ENCODE data around the gene TENT5C. TPM values are rescaled to one million over a fixed set of nuclear protein-coding genes. Genes with fewer than 3 reads are reported as not detected.

The TENT5C gene
- total and polyA plus RNA-seq, 2 of the 8 experiments (the other 6 are each of a cell fraction or from before 2014, with no cell fraction given), result 0.38 to 0.99 TPM

DNA sequence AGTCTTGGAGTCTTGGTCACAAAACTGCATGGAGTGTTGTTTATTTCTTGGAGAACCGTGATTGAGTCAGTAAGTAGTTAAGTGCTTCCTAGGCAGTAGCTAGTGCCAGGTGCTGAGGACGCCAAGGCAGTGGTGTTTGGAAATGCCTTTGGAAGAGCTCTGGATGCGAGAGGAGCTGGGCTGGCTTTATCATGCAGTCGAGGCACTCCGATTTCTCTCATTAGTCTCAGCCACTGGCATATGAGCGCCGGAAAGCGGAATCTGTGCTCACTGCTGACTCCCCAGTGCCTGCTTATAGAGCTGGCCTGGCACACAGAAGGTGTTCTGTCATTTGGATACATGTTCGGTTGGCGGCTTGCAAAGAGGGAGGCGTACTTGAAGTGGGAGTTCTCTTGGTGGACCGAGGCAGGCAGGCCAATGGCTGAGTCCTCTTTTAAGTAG lies 3.6 kb downstream of the TENT5C start (continued):
- TF ChIP-seq KDM5A (IDR thresholded peaks at IDR 0.05; ENCODE audit: low read length) (no peak), POU5F1 (IDR thresholded peaks at IDR 0.05; ENCODE audit: low read depth, low read length) (no peak), TAF1 (IDR thresholded peaks at IDR 0.05; ENCODE audit: low read depth, low read length) (no peak), BACH1 (IDR thresholded peaks at IDR 0.05; ENCODE audit: low read length) (no peak), USF2 (IDR thresholded peaks at IDR 0.05; ENCODE audit: low read length) (no peak), TEAD4 (IDR thresholded peaks at IDR 0.05; ENCODE audit: low read depth, low read length) (no peak), CREB1 (IDR thresholded peaks at IDR 0.05) (no peak), SIX5 (IDR thresholded peaks at IDR 0.05; ENCODE audit: low read depth, low read length) (no peak)
